DND-41 (cell line): Measurements from ENCODE around the gene SH3TC2.

Source experiments
- CTCF ChIP-seq: IDR thresholded peaks from 2 replicates; pipeline ENCODE4 v1.5.1; 2012; ENCODE audit warnings: borderline replicate concordance, low read length, moderate library complexity, mild to moderate bottlenecking; ENCODE audit not compliant: poor library complexity, severe bottlenecking; ENCODE audit errors: extremely low read depth
- EZH2 ChIP-seq: IDR thresholded peaks from 3 replicates; pipeline ENCODE4 v1.6.1; 2012; ENCODE audit warnings: borderline replicate concordance, low read depth, mild to moderate bottlenecking, moderate library complexity, low read length, inconsistent platforms; ENCODE audit not compliant: severe bottlenecking

DNA sequence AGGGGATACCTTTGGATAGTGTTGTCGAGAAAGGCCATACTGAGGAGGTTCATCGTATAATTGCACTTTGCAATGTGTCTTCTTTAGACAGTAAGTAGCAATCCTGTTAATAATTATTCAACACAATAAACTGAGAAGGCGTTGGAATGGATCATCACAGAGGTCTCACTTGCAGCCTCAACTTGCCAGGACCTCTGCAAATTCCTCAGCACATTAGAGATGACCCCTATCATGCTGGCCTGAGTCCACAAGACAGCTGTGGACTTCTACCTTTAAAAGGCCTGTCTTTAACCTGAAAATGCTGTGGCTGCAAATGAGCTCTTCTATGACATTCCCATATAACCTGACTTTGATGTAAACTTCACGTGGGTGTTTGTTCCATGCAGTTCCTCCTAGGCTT, 14.1 kb downstream of the SH3TC2 start:
- TF ChIP-seq EZH2 (no peak), CTCF (no peak)
